Mesenteric fat pad (tissue), 1 donor: ENCODE measurements around the gene SMIM30. TPM values are rescaled to one million over a fixed set of nuclear protein-coding genes. Genes with fewer than 3 reads are reported as not detected.

Experiments used
- total RNA-seq: library from RNA; stranded (reverse); fragmentation: NEBNext Ultra II Directional; extraction: Animal tissue kit (Norgen Biotek cat#: 25700); gene quantifications from one replicate; pipeline ENCODE4 v1.2.1, GENCODE V29; 2021
- donor health status: DM: yes; HTN: yes; CAD: no.

SMIM30 gene
- total RNA-seq, 1 donor from 2014 or later, result 31.9 TPM

Other genes with a start within 250 kb of the SMIM30 start
- 1.1 TPM for gene GPR85, start 31.7 kb downstream of the SMIM30 start, total RNA-seq